Loucy (cell line): ENCODE data around the gene PARP15.

Experiments used
- H2AFZ ChIP-seq: fragments of 200-600 bp; sonication (generic); 2 replicates; pipeline ENCODE4 v1.6.0; 2016; ENCODE audit warnings: antibody characterized with exemption, mild to moderate bottlenecking, low read length, moderate library complexity
- H3F3A ChIP-seq: fragments of 200-600 bp; 2 replicates; pipeline ENCODE4 v1.6.0; 2016; ENCODE audit warnings: antibody characterized with exemption, low read depth, mild to moderate bottlenecking
- H3K27me3 ChIP-seq: fragments of 200-600 bp; sonication (generic); 2 replicates; pipeline ENCODE4 v1.6.1; 2014; ENCODE audit warnings: low read length, mild to moderate bottlenecking; ENCODE audit not compliant: insufficient read depth, poor library complexity, severe bottlenecking
- H3K36me3 ChIP-seq: fragments of 200-600 bp; sonication (generic); 2 replicates; pipeline ENCODE4 v1.6.1; 2016; ENCODE audit warnings: low read length; ENCODE audit not compliant: insufficient read depth
- H3K4me1 ChIP-seq: fragments of 200-600 bp; sonication (generic); 2 replicates; pipeline ENCODE4 v1.5.1; 2014; ENCODE audit warnings: low read length, mild to moderate bottlenecking; ENCODE audit not compliant: insufficient read depth, poor library complexity, severe bottlenecking
- H3K4me2 ChIP-seq: fragments of 200-600 bp; sonication (generic); 2 replicates; pipeline ENCODE4 v1.6.0; 2014; ENCODE audit warnings: antibody characterized with exemption, low read length, low read depth, mild to moderate bottlenecking; ENCODE audit not compliant: poor library complexity, severe bottlenecking
- H3K4me3 ChIP-seq: fragments of 200-600 bp; sonication (generic); 2 replicates; pipeline ENCODE4 v1.5.1; 2014; ENCODE audit warnings: low read length, mild to moderate bottlenecking, mixed read lengths; ENCODE audit not compliant: poor library complexity, severe bottlenecking
- H3K79me2 ChIP-seq: fragments of 200-600 bp; sonication (generic); 2 replicates; pipeline ENCODE4 v1.6.1; 2014; ENCODE audit warnings: low read length; ENCODE audit not compliant: insufficient read depth
- H3K9ac ChIP-seq: fragments of 200-600 bp; sonication (generic); 2 replicates; pipeline ENCODE4 v1.6.0; 2014; ENCODE audit warnings: mild to moderate bottlenecking, low read depth, low read length, moderate library complexity; ENCODE audit not compliant: poor library complexity, severe bottlenecking
- H3K9me2 ChIP-seq: fragments of 200-600 bp; sonication (generic); replicated peaks from 2 replicates; pipeline ENCODE4 v1.6.1; 2016; ENCODE audit warnings: low read depth, low read length, mixed read lengths
- H3K9me3 ChIP-seq: fragments of 200-600 bp; sonication (generic); 2 replicates; pipeline ENCODE4 v1.6.1; 2014; ENCODE audit warnings: mild to moderate bottlenecking, antibody characterized with exemption, low read length, low read depth; ENCODE audit not compliant: insufficient read depth
- H4K20me1 ChIP-seq: fragments of 200-600 bp; sonication (generic); 2 replicates; pipeline ENCODE4 v1.6.0; 2014; ENCODE audit warnings: antibody characterized with exemption, low read length, mild to moderate bottlenecking; ENCODE audit not compliant: insufficient read depth, poor library complexity, severe bottlenecking
- CTCF ChIP-seq: fragments of 200-600 bp; sonication (generic); conservative IDR thresholded peaks from 2 replicates; pipeline ENCODE4 v1.5.1; 2014; ENCODE audit warnings: mild to moderate bottlenecking, antibody characterized with exemption, low read length
- EZH2phosphoT487 ChIP-seq: fragments of 200-600 bp; IDR thresholded peaks from 2 replicates; pipeline ENCODE4 v1.6.1; 2018; ENCODE audit warnings: antibody characterized with exemption, mild to moderate bottlenecking, moderate library complexity, borderline replicate concordance

PARP15 gene

GRCh38 chr3:122602011-122602710, 24.7 kb downstream of the PARP15 start:
- Histone ChIP-seq H4K20me1 (no peaks in the 10 kb centered on the region), H3K9me3 (no peaks in the 10 kb centered on the region), H3K4me2 (no peak overlapping the region), H2AFZ (no peak overlapping the region), H3K79me2 (no peaks in the 10 kb centered on the region), H3K9me2 (no peaks in the 10 kb centered on the region), H3K4me3 (no peak overlapping the region), H3K27me3 (no peaks in the 10 kb centered on the region), H3K9ac (no peak overlapping the region), H3K36me3 (no peaks in the 10 kb centered on the region), H3F3A (no peaks in the 10 kb centered on the region), H3K4me1 (peaks cover 4% of the 10 kb centered on the region)
- TF ChIP-seq EZH2phosphoT487 (no peak), CTCF (no peak)

GRCh38 chr3:122603056-122603455, 25.6 kb downstream of the PARP15 start:
- H3K9me3 ChIP-seq, result no peaks in the 10 kb centered on the region
- no peak overlapping the region for H3K4me2 ChIP-seq
- H3K79me2 ChIP-seq, result no peaks in the 10 kb centered on the region
- H3K4me1 ChIP-seq, result peaks cover 4% of the 10 kb centered on the region
- no peak overlapping the region for H3K4me3 ChIP-seq
- no peaks in the 10 kb centered on the region for H3K9me2 ChIP-seq
- no peak for TF ChIP-seq EZH2phosphoT487
- TF ChIP-seq CTCF, result no peak
- no peak overlapping the region for H3K9ac ChIP-seq
- no peaks in the 10 kb centered on the region for H4K20me1 ChIP-seq
- H3K36me3 ChIP-seq, result no peaks in the 10 kb centered on the region
- H3K27me3 ChIP-seq, result no peaks in the 10 kb centered on the region
- H2AFZ ChIP-seq, result no peak overlapping the region
- H3F3A ChIP-seq, result no peaks in the 10 kb centered on the region

- no peaks in the 10 kb centered on the region for H3K79me2 ChIP-seq
- H3K4me1 ChIP-seq, result no peaks in the 10 kb centered on the region
- H3K9me3 ChIP-seq, result no peaks in the 10 kb centered on the region
- TF ChIP-seq CTCF (no peak), EZH2phosphoT487 (no peak)
- no peak overlapping the region for H3K4me3 ChIP-seq
- H3K9me2 ChIP-seq, result no peaks in the 10 kb centered on the region
- H3K4me2 ChIP-seq, result no peak overlapping the region
- no peak overlapping the region for H2AFZ ChIP-seq
- H3K27me3 ChIP-seq, result no peaks in the 10 kb centered on the region
- no peak overlapping the region for H3K9ac ChIP-seq
- no peaks in the 10 kb centered on the region for H4K20me1 ChIP-seq
- H3F3A ChIP-seq, result no peaks in the 10 kb centered on the region
- no peaks in the 10 kb centered on the region for H3K36me3 ChIP-seq
Observed at GRCh38 chr3:122606330-122606729, 28.9 kb downstream of the PARP15 start.
